ENCODE results near the gene SMYD3.

Gene SMYD3

GRCh38 chr1:246265481-246265880 lies 241.6 kb downstream of the SMYD3 start:
- no peak overlapping the region for H3K4me3 ChIP-seq (ENCODE audit: low read depth, low read length)
- TF ChIP-seq CTCF (IDR thresholded peaks at IDR 0.05; ENCODE audit: borderline replicate concordance, insufficient read depth, low read depth, low read length): no peak

GRCh38 chr1:246262281-246262680 lies 244.8 kb downstream of the SMYD3 start:
- no peak for TF ChIP-seq CTCF (IDR thresholded peaks at IDR 0.05; ENCODE audit: borderline replicate concordance, insufficient read depth, low read depth, low read length)
- H3K4me3 ChIP-seq (ENCODE audit: low read depth, low read length): no peak overlapping the region

DNA sequence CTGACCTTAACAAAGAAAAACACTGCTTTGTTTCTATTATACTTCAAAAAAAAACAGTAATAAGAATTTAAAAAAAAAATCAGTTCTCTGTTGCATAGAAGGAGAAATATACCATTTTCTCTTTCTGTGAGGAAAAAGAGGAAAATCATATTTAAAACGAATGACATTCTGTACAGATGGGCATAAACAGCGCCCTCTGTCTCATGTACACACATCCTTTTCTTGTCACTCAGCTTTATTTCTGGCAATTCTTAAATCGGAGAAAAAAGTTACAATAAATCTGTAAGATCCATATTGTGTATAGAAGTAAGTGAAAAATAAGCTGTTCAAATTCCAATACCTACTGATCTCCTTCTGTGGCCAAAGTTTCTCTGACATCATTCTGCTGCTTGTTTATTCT lies 245.4 kb downstream of the SMYD3 start:
- no peak overlapping the region for H3K4me3 ChIP-seq (ENCODE audit: low read depth, low read length)
- TF ChIP-seq CTCF (IDR thresholded peaks at IDR 0.05; ENCODE audit: borderline replicate concordance, insufficient read depth, low read depth, low read length): no peak

GRCh38 chr1:246258250-246258649 lies 248.8 kb downstream of the SMYD3 start:
- no peak overlapping the region for H3K4me3 ChIP-seq (ENCODE audit: low read depth, low read length)
- no peak for TF ChIP-seq CTCF (IDR thresholded peaks at IDR 0.05; ENCODE audit: borderline replicate concordance, insufficient read depth, low read depth, low read length)

GRCh38 chr1:246255773-246256172 lies 251.3 kb downstream of the SMYD3 start:
- H3K4me3 ChIP-seq (ENCODE audit: low read depth, low read length): no peak overlapping the region

GRCh38 chr1:246254854-246255253 lies 252.2 kb downstream of the SMYD3 start:
- TF ChIP-seq CTCF (IDR thresholded peaks at IDR 0.05; ENCODE audit: borderline replicate concordance, insufficient read depth, low read depth, low read length): no peak
- H3K4me3 ChIP-seq (ENCODE audit: low read depth, low read length): no peak overlapping the region

More at GRCh38 chr1:246255773-246256172, 251.3 kb downstream of the SMYD3 start:
- no peak for TF ChIP-seq CTCF (IDR thresholded peaks at IDR 0.05; ENCODE audit: borderline replicate concordance, insufficient read depth, low read depth, low read length)

DNA sequence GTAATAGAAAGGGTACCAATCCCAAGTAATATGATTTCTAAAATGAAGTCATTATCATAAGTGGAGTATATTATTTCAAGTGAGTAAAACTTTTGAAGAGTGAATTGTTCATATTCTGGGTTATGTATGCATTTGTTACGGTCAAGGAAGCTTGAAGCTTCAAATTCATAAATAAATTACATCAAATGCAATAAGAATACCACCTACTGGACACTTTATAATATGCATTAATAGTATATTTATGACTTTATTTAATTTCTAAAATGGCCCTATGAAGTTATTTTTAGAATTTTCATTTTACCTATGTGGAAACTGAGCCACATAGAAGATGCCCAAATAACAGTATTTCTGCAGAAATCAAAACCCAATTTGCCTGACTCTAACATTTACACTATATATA lies 260.6 kb downstream of the SMYD3 start:
- no peak for TF ChIP-seq CTCF (IDR thresholded peaks at IDR 0.05; ENCODE audit: borderline replicate concordance, insufficient read depth, low read depth, low read length)
- H3K4me3 ChIP-seq (ENCODE audit: low read depth, low read length): no peak overlapping the region
